Measurements from ENCODE around the gene CMSS1.
A peak's percentile ranks its signal among the peaks of the same experiment; 100 is the strongest.
"Not testable (repeated sequence)": the region's sequence is repeated elsewhere in the genome, so short reads cannot be mapped to it uniquely, and the experiment has no call there.

CMSS1 gene

GRCh38 chr3:99818818-99819217, 1.2 kb downstream of the CMSS1 start:
- DNase-seq (ENCODE audit: low read depth): peak; percentile 3

GRCh38 chr3:99823723-99824711, 6.4 kb downstream of the CMSS1 start:
- DNase-seq (ENCODE audit: low read depth): no peak

DNA sequence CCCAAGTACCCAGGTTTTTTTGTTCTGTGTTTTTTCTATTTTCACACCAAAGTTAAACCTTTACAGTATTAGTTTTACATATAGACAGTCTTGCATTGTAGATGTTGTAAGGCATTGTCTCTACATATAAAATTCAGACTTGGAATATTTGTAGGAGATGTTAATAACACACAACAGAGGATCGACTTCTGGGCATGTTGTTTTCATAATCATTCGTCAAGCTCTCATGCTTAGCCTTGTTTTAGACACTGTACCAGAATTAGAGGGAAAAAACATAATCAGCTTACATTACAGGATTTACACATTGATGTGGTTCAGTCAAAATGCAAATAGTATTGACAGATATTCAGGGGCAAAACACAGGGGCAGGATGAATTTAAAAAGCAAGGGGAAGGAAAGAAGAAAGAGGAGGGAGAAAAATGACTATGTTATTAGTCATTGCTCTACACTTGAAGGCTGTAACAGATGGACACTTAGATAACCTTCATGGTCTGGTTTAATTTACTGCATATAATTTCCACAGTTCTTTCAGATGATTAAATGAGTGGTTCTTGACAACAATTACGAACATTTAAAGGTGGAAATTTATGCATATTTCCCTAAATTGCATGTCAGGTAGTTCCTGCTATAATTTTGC, 7.5 kb downstream of the CMSS1 start:
- no peak for DNase-seq (ENCODE audit: low read depth)

GRCh38 chr3:99829844-99830243, 12.2 kb downstream of the CMSS1 start:
- no peak for DNase-seq (ENCODE audit: low read depth)

GRCh38 chr3:99833617-99834205, 16.0 kb downstream of the CMSS1 start:
- no peak for DNase-seq (ENCODE audit: low read depth)

GRCh38 chr3:99834211-99834957, 16.7 kb downstream of the CMSS1 start:
- no peak for DNase-seq (ENCODE audit: low read depth)

DNA sequence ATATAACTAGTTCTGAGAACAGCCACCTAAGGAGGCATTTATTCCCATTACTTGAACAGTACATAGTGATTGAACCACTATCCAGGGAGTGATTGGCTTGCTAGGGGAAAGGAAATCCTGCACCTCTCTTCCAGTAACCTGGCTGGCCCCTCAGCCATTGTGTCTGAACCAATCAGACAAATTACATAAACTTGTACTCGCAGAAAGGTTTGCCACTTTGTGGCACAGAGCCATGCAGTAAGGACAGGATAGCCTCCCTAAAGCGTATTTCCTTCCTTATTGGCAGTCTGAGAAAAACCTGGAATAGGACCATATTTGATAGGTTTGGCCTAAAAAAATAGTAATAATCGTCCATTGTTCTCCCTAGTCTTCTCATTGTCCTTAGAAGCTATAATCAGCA, 19.0 kb downstream of the CMSS1 start:
- no peak for DNase-seq (ENCODE audit: low read depth)

GRCh38 chr3:99837715-99838114, 20.1 kb downstream of the CMSS1 start:
- DNase-seq (ENCODE audit: low read depth): no peak

DNA sequence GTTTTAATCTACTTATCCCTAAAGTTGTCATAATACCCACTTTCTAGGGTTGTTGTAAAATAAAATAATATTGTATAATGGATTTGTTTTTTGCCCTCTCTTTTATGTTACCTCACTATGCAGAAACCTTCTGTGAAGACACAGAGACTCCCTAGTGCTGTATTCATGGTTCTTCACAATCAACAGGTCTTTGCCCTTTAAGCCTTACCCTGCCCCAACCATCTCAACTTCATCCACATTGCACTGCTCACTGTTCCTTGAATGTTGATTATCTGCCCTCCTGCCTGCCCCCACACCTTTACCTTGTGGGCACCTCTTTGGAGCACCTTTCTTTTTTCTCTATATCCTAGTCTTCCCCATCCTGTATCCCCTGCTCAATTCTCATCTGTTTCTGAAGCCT, 21.1 kb downstream of the CMSS1 start:
- DNase-seq (ENCODE audit: low read depth): no peak

GRCh38 chr3:99839613-99840012, 22.0 kb downstream of the CMSS1 start:
- DNase-seq (ENCODE audit: low read depth): no peak

DNA sequence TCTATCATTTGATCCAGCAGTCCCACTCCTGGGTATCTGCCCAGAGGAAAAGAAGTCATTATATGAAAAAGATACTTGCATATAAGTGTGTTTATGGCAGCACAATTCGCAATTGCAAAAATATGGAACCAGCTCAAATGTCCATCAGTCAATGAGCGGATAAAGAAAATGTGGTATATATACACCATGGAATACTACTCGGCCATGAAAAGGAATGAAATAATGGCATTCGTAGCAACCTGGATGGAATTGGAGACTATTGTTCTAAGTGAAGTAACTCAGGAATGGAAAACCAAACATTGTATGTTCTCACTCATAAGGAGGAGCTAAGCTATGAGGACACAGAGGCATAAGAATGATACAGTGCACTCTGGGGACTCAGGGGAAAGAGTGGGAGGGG, 24.3 kb downstream of the CMSS1 start:
- not testable (repeated sequence) for DNase-seq (ENCODE audit: low read depth)

DNA sequence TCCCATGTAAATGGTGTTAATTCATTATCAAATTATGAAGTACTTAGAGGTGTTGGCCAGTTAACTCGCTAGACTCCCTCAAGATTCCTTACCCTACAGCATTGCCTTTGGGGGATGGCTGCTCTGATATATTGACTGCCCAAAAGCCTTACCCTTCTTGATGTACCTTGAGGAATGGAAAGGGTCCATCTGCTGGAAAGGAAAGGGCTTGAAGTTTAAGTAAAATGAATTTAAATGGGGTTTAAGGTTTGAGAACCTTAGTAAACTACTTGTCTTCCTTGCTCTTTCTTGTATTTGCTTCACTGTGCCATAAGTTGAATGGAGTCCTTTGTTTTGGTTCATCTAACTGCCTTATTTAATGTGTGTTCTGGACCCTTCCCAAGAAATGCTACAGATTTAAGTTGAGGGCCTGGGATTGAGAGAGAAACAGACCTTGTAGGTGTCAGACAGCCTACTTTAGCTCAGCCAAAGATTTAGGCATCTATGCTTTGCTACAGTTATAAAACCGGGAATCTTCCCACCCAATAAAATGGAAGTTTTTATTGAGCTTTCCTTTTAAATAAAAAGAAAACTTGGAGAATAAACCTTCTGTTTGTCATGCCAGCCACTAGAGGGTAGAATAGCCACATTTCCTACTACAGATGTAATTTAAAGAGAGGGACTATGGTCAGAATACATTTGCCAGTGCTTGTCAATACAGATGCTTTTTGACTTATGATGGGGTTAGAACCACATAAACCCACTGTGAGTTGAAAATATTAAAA, 25.3 kb downstream of the CMSS1 start:
- DNase-seq (ENCODE audit: low read depth): peak; percentile 54

DNA sequence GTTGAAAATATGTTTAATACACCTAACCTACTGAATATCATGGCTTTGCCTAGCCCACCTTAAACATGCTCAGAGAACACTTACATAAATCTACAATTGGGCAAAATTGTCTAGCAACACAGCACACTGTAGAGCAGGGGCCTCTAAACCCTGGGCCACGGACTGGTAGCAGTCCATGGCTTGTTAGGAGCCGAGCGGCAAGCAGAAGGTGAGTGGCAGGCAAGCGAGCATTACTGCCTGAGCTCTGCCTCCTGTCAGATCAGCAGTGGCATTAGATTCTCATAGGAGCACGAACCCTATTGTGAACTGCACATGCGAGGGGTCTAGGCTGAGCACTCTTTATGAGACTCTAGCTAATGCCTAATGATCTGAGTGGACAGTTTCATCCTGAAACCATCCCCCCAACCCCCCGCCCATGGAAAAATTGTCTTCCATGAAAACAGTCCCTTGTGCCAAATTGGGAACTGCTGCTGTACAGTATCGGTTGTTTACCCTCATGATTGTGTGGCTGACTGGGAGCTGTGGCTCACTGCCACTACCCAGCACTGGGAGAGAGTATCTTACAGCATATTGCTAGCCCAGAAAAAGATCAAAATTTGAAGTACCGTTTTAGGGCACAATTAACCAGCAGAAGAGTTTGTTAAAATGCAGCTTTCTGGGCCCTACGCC, 26.1 kb downstream of the CMSS1 start:
- peak; percentile 8 for DNase-seq (ENCODE audit: low read depth)

GRCh38 chr3:99845331-99845730, 27.7 kb downstream of the CMSS1 start:
- DNase-seq (ENCODE audit: low read depth): no peak

GRCh38 chr3:99845999-99846398, 28.3 kb downstream of the CMSS1 start:
- DNase-seq (ENCODE audit: low read depth): no peak

GRCh38 chr3:99846477-99847160, 29.0 kb downstream of the CMSS1 start:
- peak; percentile 84 for DNase-seq (ENCODE audit: low read depth)

- no peak for DNase-seq (ENCODE audit: low read depth)
Observed at GRCh38 chr3:99848433-99848832, 30.8 kb downstream of the CMSS1 start.

DNA sequence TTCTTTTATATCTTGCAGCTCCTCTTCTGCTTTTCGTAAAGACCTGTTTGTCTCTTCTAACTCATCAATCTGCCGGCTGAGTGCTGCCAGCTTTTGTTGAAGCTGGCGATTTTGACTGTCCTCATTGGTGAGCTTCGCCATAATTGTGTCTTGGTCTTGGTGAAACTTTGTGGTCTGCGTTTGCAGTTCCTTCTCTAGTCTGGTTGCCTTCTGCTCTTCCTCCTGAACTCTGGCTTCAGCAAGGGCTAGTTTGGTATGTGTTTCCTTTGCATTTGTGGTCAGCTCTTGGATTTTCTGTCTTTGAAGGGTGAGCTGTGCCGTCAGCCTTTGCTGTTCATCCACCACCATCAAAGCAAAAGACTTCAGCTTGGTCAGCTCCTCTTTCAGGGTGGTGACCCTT, 32.9 kb downstream of the CMSS1 start:
- DNase-seq (ENCODE audit: low read depth): no peak

GRCh38 chr3:99851955-99852354, 34.3 kb downstream of the CMSS1 start:
- DNase-seq (ENCODE audit: low read depth): no peak

- DNase-seq (ENCODE audit: low read depth): no peak
Observed at GRCh38 chr3:99852851-99853250, 35.2 kb downstream of the CMSS1 start.

Data from fibroblast of gingiva (primary cell).